ENCODE results near the gene ADGRL4. TPM values are rescaled to one million over a fixed set of nuclear protein-coding genes. Genes with fewer than 3 reads are reported as not detected.

The ADGRL4 gene
- total RNA-seq, 1 donor from 2014 or later: 0.07 TPM

DNA sequence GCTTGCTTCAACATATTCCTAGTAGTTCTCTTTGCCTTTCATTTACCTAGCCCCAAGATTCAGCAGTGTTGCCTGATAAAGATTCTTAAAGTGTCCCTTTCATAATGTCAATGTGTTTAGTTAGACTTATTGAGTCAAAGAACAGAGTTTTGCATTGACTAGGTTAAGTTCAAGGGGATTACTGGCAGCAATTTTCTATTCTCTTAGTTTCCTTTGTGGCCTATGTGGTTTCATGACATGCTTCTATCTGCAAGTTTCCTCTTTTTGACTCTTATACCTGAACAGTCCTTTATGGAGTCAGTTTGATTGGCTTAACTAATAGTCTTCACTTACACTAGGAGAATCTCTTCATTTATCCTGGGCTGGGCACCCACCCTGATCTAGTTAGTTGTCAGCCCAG is 151.3 kb downstream of the ADGRL4 start:
- Mint-ChIP-seq H3K9me3 (peaks cover 3% of the 10 kb centered on the region), H3K4me3 (no peak overlapping the region), H3K27me3 (ENCODE audit: insufficient read depth, low read depth) (no peaks in the 10 kb centered on the region), H3K36me3 (no peaks in the 10 kb centered on the region), H3K4me1 (no peaks in the 10 kb centered on the region), H3K27ac (no peak overlapping the region)
- no peaks in the 10 kb centered on the region for H3K36me3 ChIP-seq
- no peaks in the 10 kb centered on the region for H3K27me3 ChIP-seq
- no peak overlapping the region for H3K27ac ChIP-seq
- H3K9me3 ChIP-seq (ENCODE audit: low read depth): no peaks in the 10 kb centered on the region
- H2AFZ ChIP-seq (replicated peaks): no peak overlapping the region
- DNase-seq (ENCODE audit: low spot score): no peak
- H3K4me3 ChIP-seq: no peak overlapping the region
- no peaks in the 10 kb centered on the region for H3F3A ChIP-seq (ENCODE audit: low read depth)
- no peak overlapping the region for H3K4me2 ChIP-seq
- no peak overlapping the region for H3K9ac ChIP-seq
- no peaks in the 10 kb centered on the region for H4K20me1 ChIP-seq (ENCODE audit: low read depth)
- no peaks in the 10 kb centered on the region for H3K79me2 ChIP-seq (ENCODE audit: low read depth)
- no peaks in the 10 kb centered on the region for H3K4me1 ChIP-seq
- no peak for TF ChIP-seq EZH2phosphoT487 (IDR thresholded peaks at IDR 0.05)
- no peak for TF ChIP-seq EZH2 (IDR thresholded peaks at IDR 0.05)
- TF ChIP-seq, protein P1, sequence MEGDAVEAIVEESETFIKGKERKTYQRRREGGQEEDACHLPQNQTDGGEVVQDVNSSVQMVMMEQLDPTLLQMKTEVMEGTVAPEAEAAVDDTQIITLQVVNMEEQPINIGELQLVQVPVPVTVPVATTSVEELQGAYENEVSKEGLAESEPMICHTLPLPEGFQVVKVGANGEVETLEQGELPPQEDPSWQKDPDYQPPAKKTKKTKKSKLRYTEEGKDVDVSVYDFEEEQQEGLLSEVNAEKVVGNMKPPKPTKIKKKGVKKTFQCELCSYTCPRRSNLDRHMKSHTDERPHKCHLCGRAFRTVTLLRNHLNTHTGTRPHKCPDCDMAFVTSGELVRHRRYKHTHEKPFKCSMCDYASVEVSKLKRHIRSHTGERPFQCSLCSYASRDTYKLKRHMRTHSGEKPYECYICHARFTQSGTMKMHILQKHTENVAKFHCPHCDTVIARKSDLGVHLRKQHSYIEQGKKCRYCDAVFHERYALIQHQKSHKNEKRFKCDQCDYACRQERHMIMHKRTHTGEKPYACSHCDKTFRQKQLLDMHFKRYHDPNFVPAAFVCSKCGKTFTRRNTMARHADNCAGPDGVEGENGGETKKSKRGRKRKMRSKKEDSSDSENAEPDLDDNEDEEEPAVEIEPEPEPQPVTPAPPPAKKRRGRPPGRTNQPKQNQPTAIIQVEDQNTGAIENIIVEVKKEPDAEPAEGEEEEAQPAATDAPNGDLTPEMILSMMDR (IDR thresholded peaks at IDR 0.05): no peak

DNA sequence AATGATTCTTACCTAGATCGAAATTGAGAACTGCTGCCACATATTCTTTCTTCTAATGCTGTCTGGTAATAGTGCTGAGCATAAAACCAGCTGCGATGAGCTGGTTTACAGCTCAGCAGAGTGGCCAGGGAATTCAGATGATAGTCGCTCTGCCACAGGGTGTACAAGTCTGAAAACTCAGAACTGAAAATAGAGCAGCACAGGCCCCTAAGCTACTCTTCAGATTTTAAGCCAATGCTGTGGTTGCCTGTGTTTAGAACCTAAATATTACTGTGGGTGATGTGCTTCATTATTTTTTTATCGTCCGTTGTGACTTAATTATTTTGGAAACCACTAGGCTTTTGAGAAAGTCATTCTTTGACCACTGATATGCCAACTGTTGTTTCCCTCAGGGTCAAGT is 152.0 kb downstream of the ADGRL4 start:
- Histone ChIP-seq H3K27ac (no peak overlapping the region), H3K4me1 (no peaks in the 10 kb centered on the region), H3K9ac (no peak overlapping the region), H3K9me3 (ENCODE audit: low read depth) (no peaks in the 10 kb centered on the region), H3K27me3 (no peaks in the 10 kb centered on the region), H4K20me1 (ENCODE audit: low read depth) (no peaks in the 10 kb centered on the region), H3K4me2 (no peak overlapping the region), H3K36me3 (no peaks in the 10 kb centered on the region), H3K79me2 (ENCODE audit: low read depth) (no peaks in the 10 kb centered on the region), H3K4me3 (no peak overlapping the region), H2AFZ (replicated peaks) (no peak overlapping the region), H3F3A (ENCODE audit: low read depth) (no peaks in the 10 kb centered on the region)
- no peak overlapping the region for H3K4me3 Mint-ChIP-seq
- no peak overlapping the region for H3K27ac Mint-ChIP-seq
- H3K36me3 Mint-ChIP-seq: no peaks in the 10 kb centered on the region
- DNase-seq (ENCODE audit: low spot score): no peak
- peaks cover 3% of the 10 kb centered on the region for H3K9me3 Mint-ChIP-seq
- H3K27me3 Mint-ChIP-seq (ENCODE audit: insufficient read depth, low read depth): no peaks in the 10 kb centered on the region
- H3K4me1 Mint-ChIP-seq: no peaks in the 10 kb centered on the region
- TF ChIP-seq EZH2phosphoT487 (IDR thresholded peaks at IDR 0.05): no peak
- no peak for TF ChIP-seq EZH2 (IDR thresholded peaks at IDR 0.05)
- TF ChIP-seq, protein P1 (IDR thresholded peaks at IDR 0.05): no peak

DNA sequence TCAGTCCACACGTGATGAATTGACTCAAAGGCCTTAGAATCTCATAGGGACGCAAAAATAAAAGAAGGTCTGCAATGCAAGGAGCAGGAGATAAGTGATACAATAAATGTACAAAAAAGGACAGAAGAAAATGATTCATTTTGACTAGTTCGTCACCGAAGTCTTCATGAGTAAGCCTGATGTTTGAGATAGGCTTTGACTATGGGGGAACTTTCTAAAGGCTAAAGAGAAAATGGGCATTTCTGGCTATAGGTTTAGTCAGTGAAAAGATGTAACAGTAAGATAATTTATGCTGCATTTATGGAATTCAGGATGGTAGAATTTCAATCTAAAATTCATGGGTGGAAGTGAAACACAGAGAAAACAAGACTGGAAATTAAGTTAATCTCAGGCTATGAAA is 163.0 kb downstream of the ADGRL4 start:
- H3K9me3 ChIP-seq (ENCODE audit: low read depth): no peaks in the 10 kb centered on the region
- peak overlapping the region; percentile 47 for H2AFZ ChIP-seq (replicated peaks)
- Mint-ChIP-seq H3K4me1 (peaks cover 20% of the 10 kb centered on the region), H3K27me3 (ENCODE audit: insufficient read depth, low read depth) (peaks cover 2% of the 10 kb centered on the region), H3K4me3 (no peak overlapping the region), H3K27ac (no peak overlapping the region), H3K36me3 (peaks cover 2% of the 10 kb centered on the region), H3K9me3 (peaks cover 2% of the 10 kb centered on the region)
- no peaks in the 10 kb centered on the region for H3K36me3 ChIP-seq
- no peak overlapping the region for H3K4me3 ChIP-seq
- DNase-seq (ENCODE audit: low spot score): no peak
- no peak overlapping the region for H3K4me2 ChIP-seq
- H4K20me1 ChIP-seq (ENCODE audit: low read depth): no peaks in the 10 kb centered on the region
- H3F3A ChIP-seq (ENCODE audit: low read depth): no peaks in the 10 kb centered on the region
- H3K27me3 ChIP-seq: no peaks in the 10 kb centered on the region
- no peak overlapping the region for H3K9ac ChIP-seq
- TF ChIP-seq, protein P1 (IDR thresholded peaks at IDR 0.05): no peak
- TF ChIP-seq EZH2phosphoT487 (IDR thresholded peaks at IDR 0.05) (no peak), EZH2 (IDR thresholded peaks at IDR 0.05) (no peak)
- peaks cover 20% of the 10 kb centered on the region for H3K4me1 ChIP-seq
- no peak overlapping the region for H3K27ac ChIP-seq
- no peaks in the 10 kb centered on the region for H3K79me2 ChIP-seq (ENCODE audit: low read depth)

All from neural progenitor cell (in vitro differentiated cells).